KOPT-K1 (cell line): ENCODE measurements around the gene CEP70.

Source experiments
- H3K27ac ChIP-seq: fragments of 200-600 bp; sonication (generic); 2 replicates; pipeline ENCODE4 v1.5.1; 2016; ENCODE audit warnings: antibody characterized with exemption, mild to moderate bottlenecking, low read depth, low read length; ENCODE audit not compliant: poor library complexity, severe bottlenecking
- H3K36me3 ChIP-seq: fragments of 200-600 bp; sonication (generic); 2 replicates; pipeline ENCODE4 v1.5.1; 2017; ENCODE audit warnings: antibody characterized with exemption, mild to moderate bottlenecking, low read length, moderate library complexity; ENCODE audit not compliant: insufficient read depth
- H3K9me3 ChIP-seq: fragments of 200-600 bp; sonication (generic); 2 replicates; pipeline ENCODE4 v1.5.1; 2017; ENCODE audit warnings: antibody characterized with exemption, low read length, mild to moderate bottlenecking; ENCODE audit not compliant: insufficient read depth, poor library complexity, severe bottlenecking

The CEP70 gene

GRCh38 chr3:138448631-138449030 is 145.4 kb downstream of the CEP70 start:
- Histone ChIP-seq H3K36me3 (no peaks in the 10 kb centered on the region), H3K9me3 (no peaks in the 10 kb centered on the region), H3K27ac (no peak overlapping the region)

DNA sequence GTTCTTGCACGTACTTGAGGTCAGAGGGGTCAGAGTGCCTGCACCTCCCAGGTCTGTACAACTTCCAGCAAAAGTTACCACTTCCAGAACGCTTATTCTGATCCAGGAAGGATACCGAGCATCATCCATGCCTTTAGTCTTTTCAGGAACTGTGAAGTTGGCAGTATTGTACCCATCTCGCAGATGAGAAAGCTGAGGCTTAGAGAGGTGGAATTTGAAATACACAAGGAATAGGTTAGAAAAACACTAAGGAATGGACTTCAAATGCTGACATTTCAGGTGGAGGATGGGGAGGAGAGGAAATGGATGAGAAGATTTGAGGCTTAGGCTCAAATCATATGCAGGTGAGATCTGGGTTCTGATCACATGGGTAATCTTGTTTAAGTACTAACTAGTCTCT is 148.4 kb downstream of the CEP70 start:
- H3K27ac ChIP-seq: no peak overlapping the region
- H3K9me3 ChIP-seq: no peaks in the 10 kb centered on the region
- H3K36me3 ChIP-seq: no peaks in the 10 kb centered on the region

GRCh38 chr3:138445236-138445635 is 148.8 kb downstream of the CEP70 start:
- H3K36me3 ChIP-seq: no peaks in the 10 kb centered on the region
- no peaks in the 10 kb centered on the region for H3K9me3 ChIP-seq
- no peak overlapping the region for H3K27ac ChIP-seq
